ENCODE measurements around the gene THPO. TPM values are rescaled to one million over a fixed set of nuclear protein-coding genes. Genes with fewer than 3 reads are reported as not detected.

The THPO gene
- total and polyA plus RNA-seq, 10 of the 15 experiments (the other 5 are each of a cell fraction or from before 2014, with no cell fraction given) = not detected

- no peaks in the 10 kb centered on the region for H3K79me2 ChIP-seq (ENCODE audit: control insufficient read depth, insufficient read depth, low read length)
- no peak overlapping the region for H3K4me3 ChIP-seq
- FAIRE-seq (no peak), ATAC-seq (no peak), DNase-seq (ENCODE audit: low read depth, low spot score) (no peak)
- H3K36me3 ChIP-seq (ENCODE audit: control insufficient read depth in 2 of 2, insufficient read depth in 2 of 2, low read length in 1 of 2) = no peaks in the 10 kb centered on the region
- H3K9ac ChIP-seq (ENCODE audit: control insufficient read depth, insufficient read depth, low read length) = no peak overlapping the region
- ChIA-PET POLR2A (no interaction called here), CTCF (no interaction called here), SMC1A (ENCODE audit: uncharacterized antibody, unreplicated experiment) (no interaction called here), RAD21 (ENCODE audit: unreplicated experiment) (no interaction called here)
- no peaks in the 10 kb centered on the region for H3K4me1 ChIP-seq (ENCODE audit: control insufficient read depth, insufficient read depth, low read length)
- intact Hi-C loops (cut with micrococcal nuclease; ENCODE audit: unreplicated experiment) (no loop called here), in situ Hi-C loops (cut with MboI) (no loop called here)
- WGBS (ENCODE audit: insufficient coverage, insufficient replicate concordance, low lambda C conversion rate, missing lambda C conversion rate) = 14% methylated on average over 8 of the region's 8 CpGs
- peaks cover 0 to 4% of the 10 kb centered on the region in 2 experiments for H3K27me3 ChIP-seq (replicated peaks in 1 of 2; ENCODE audit: control insufficient read depth in 2 of 2, insufficient read depth in 2 of 2, low read length in 1 of 2)
- H3K4me2 ChIP-seq (ENCODE audit: control insufficient read depth, insufficient read depth) = no peak overlapping the region
- no TSS peak for BruUV-seq (replicated peaks)
- no peak overlapping the region for H3K27ac ChIP-seq (ENCODE audit: control insufficient read depth, insufficient read depth)
- H3K9me3 ChIP-seq (replicated peaks; ENCODE audit: control insufficient read depth, insufficient read depth, low read length) = no peaks in the 10 kb centered on the region
- H4K20me1 ChIP-seq (ENCODE audit: control insufficient read depth, insufficient read depth) = no peaks in the 10 kb centered on the region
- H2AFZ ChIP-seq (ENCODE audit: control insufficient read depth, low read depth, low read length) = no peak overlapping the region
- TF ChIP-seq KDM1A (IDR thresholded peaks at IDR 0.05; ENCODE audit: borderline replicate concordance) = no peak
- no peak for TF ChIP-seq CHD2 (IDR thresholded peaks at IDR 0.05; ENCODE audit: borderline replicate concordance, low read depth, low read length)
- no peak for TF ChIP-seq ZNF207 (IDR thresholded peaks at IDR 0.05; ENCODE audit: borderline replicate concordance)
- no peak for TF ChIP-seq EED (IDR thresholded peaks at IDR 0.05; ENCODE audit: low read depth)
- no peak for TF ChIP-seq CUX1 (IDR thresholded peaks at IDR 0.05; ENCODE audit: insufficient replicate concordance, low read depth, low read length)
- no peak for TF ChIP-seq SMARCA5 (IDR thresholded peaks at IDR 0.05)
- TF ChIP-seq BACH1 (IDR thresholded peaks at IDR 0.05; ENCODE audit: borderline replicate concordance) = no peak
- TF ChIP-seq ZNF592 (IDR thresholded peaks at IDR 0.05) = no peak
- TF ChIP-seq SRF (IDR thresholded peaks at IDR 0.05; ENCODE audit: low read depth in 2 of 2, low read length in 2 of 2) = no peak
- TF ChIP-seq ZBTB4 (CRISPR knock-in tag; IDR thresholded peaks at IDR 0.05) = no peak
Observed at GRCh38 chr3:184388164-184388935, 10.3 kb upstream of the THPO start.
